GM23248 (cell line): ENCODE results near the gene NUBP1. TPM values are rescaled to one million over a fixed set of nuclear protein-coding genes. Genes with fewer than 3 reads are reported as not detected.
A peak's percentile ranks its signal among the peaks of the same experiment; 100 is the strongest.
"Not testable (repeated sequence)": the region's sequence is repeated elsewhere in the genome, so short reads cannot be mapped to it uniquely, and the experiment has no call there.

Experiments used
- DNase-seq: peaks from one replicate; pipeline ENCODE4 v3.0.0-alpha.2; 2015
- H2AFZ ChIP-seq: fragments of 200-600 bp; sonication (generic); 2 replicates; pipeline ENCODE4 v1.6.1; 2016; ENCODE audit warnings: antibody characterized with exemption
- H3F3A ChIP-seq: fragments of 200-600 bp; sonication (generic); 2 replicates; pipeline ENCODE4 v1.6.1; 2016; ENCODE audit warnings: mild to moderate bottlenecking, antibody characterized with exemption, mixed run types; ENCODE audit not compliant: insufficient read depth
- H3K27ac ChIP-seq: fragments of 200-600 bp; sonication (generic); 2 replicates; pipeline ENCODE4 v1.5.1; 2016; ENCODE audit warnings: mild to moderate bottlenecking
- H3K27me3 ChIP-seq: fragments of 200-600 bp; sonication (generic); replicated peaks from 2 replicates; pipeline ENCODE4 v1.6.1; 2016; ENCODE audit warnings: mild to moderate bottlenecking; ENCODE audit not compliant: insufficient read depth
- H3K36me3 ChIP-seq: fragments of 200-600 bp; sonication (generic); 2 replicates; pipeline ENCODE4 v1.6.1; 2016; ENCODE audit warnings: low read depth, mild to moderate bottlenecking
- H3K4me1 ChIP-seq: fragments of 200-600 bp; sonication (generic); 2 replicates; pipeline ENCODE4 v1.6.1; 2016; ENCODE audit warnings: mild to moderate bottlenecking; ENCODE audit not compliant: insufficient read depth
- H3K4me2 ChIP-seq: fragments of 200-600 bp; sonication (generic); one replicate; pipeline ENCODE4 v1.6.1; 2016; ENCODE audit warnings: mild to moderate bottlenecking; ENCODE audit not compliant: unreplicated experiment
- H3K4me3 ChIP-seq: fragments of 200-600 bp; sonication (generic); 2 replicates; pipeline ENCODE4 v1.5.1; 2016; ENCODE audit warnings: mild to moderate bottlenecking
- H3K79me2 ChIP-seq: fragments of 200-600 bp; sonication (generic); 2 replicates; pipeline ENCODE4 v1.6.1; 2016; ENCODE audit warnings: mild to moderate bottlenecking; ENCODE audit not compliant: insufficient read depth
- H3K9ac ChIP-seq: fragments of 200-600 bp; sonication (generic); 2 replicates; pipeline ENCODE4 v1.6.1; 2016; ENCODE audit warnings: mild to moderate bottlenecking
- H3K9me2 ChIP-seq: fragments of 200-600 bp; sonication (generic); 2 replicates; pipeline ENCODE4 v1.6.1; 2016; ENCODE audit warnings: mixed run types, mild to moderate bottlenecking, moderate library complexity; ENCODE audit not compliant: insufficient read depth
- H3K9me3 ChIP-seq: fragments of 200-600 bp; sonication (generic); one replicate; pipeline ENCODE4 v1.6.1; 2017; ENCODE audit warnings: low read depth
- H4K20me1 ChIP-seq: fragments of 200-600 bp; sonication (generic); 2 replicates; pipeline ENCODE4 v1.6.0; 2016; ENCODE audit not compliant: insufficient read depth
- EZH2 ChIP-seq: fragments of 200-600 bp; sonication (generic); IDR thresholded peaks from 2 replicates; pipeline ENCODE4 v1.6.1; 2018; ENCODE audit warnings: antibody characterized with exemption, mild to moderate bottlenecking; ENCODE audit not compliant: insufficient read depth, poor library complexity, severe bottlenecking
- EZH2phosphoT487 ChIP-seq: fragments of 200-600 bp; sonication (generic); IDR thresholded peaks from 2 replicates; pipeline ENCODE4 v1.6.1; 2018; ENCODE audit warnings: antibody characterized with exemption, moderate library complexity, mild to moderate bottlenecking, low read depth; ENCODE audit not compliant: insufficient read depth
- WGBS, 2 experiments: methylation state at CpG; one replicate each; pipeline ENCODE4 v1.1.6; 2015 to 2017; ENCODE audit warnings: low lambda C conversion rate in 2 of 2, low coverage in 1 of 2; ENCODE audit errors: missing lambda C conversion rate in 2 of 2; 5-methylcytosine and 5-hydroxymethylcytosine counted together
- in situ Hi-C: fragments of 300-500 bp; cut with MboI; formaldehyde crosslinking; loops from 2 replicates; pipeline ENCODE4 v1.15.0; 2020
- polyA plus RNA-seq: library from polyadenylated mRNA; unstranded; fragments of >200 nt; fragmentation: Nextera tagmentation; extraction: Ambion mirVana; gene quantifications from 2 replicates; pipeline ENCODE4 v1.2.1, GENCODE V29; 2016
- total RNA-seq: library from RNA; depleted of rRNA; stranded (reverse); fragments of >200 nt; shearing (Covaris generic); gene quantifications from 2 replicates; pipeline ENCODE4 v1.2.3, GENCODE V29; 2014

The NUBP1 gene
- total and polyA plus RNA-seq, 2 experiments from 2014 or later, result 19.1 to 22.3 TPM

DNA sequence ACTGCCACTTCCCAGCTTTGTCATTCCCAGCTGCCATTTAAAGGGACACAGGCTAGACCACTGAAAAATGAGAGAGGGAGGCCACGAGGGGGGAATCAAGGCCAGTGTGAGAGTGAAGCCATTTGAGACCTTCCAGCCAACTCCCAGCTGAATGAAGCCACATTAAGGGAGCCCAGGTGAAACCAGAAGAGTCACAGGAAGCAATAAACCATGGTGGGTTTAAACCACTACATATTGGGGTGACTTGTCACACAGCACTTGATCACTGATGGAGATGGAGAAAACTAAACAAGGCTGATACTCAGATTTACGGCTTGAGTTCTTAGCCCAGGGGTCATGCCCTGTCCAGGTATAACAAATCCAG, 2.8 kb upstream of the NUBP1 start:
- Histone ChIP-seq H3K4me3 (no peak overlapping the region), H3K4me1 (peaks cover 23% of the 10 kb centered on the region), H3K27ac (no peak overlapping the region), H2AFZ (no peak overlapping the region), H3K9me3 (no peaks in the 10 kb centered on the region), H3K79me2 (peaks cover 8% of the 10 kb centered on the region; the same call in 1 of the 2 replicates), H4K20me1 (no peaks in the 10 kb centered on the region), H3K36me3 (no peaks in the 10 kb centered on the region), H3K9me2 (no peaks in the 10 kb centered on the region), H3K27me3 (no peaks in the 10 kb centered on the region), H3F3A (peaks cover 8% of the 10 kb centered on the region), H3K9ac (no peak overlapping the region), H3K4me2 (no peak overlapping the region)
- 81 to 84% methylated on average over 2 of the region's 2 CpGs for WGBS, 2 experiments
- no peak for DNase-seq
- TF ChIP-seq EZH2phosphoT487 (no peak), EZH2 (no peak)
- in situ Hi-C loops, result loop anchor here (25.0 kb wide), 2 partner anchors 1604 to 1804 kb away; no protein-coding TSS in a partner anchor

GRCh38 chr16:10741249-10741648, 2.4 kb upstream of the NUBP1 start:
- not testable (repeated sequence) for H3K9ac ChIP-seq, H3K27ac ChIP-seq, H4K20me1 ChIP-seq, H2AFZ ChIP-seq, H3K9me3 ChIP-seq, H3K79me2 ChIP-seq, H3F3A ChIP-seq, H3K4me2 ChIP-seq, DNase-seq, H3K9me2 ChIP-seq, H3K36me3 ChIP-seq, H3K27me3 ChIP-seq, H3K4me3 ChIP-seq
- in situ Hi-C loops, result loop anchor here (25.0 kb wide), 2 partner anchors 1604 to 1804 kb away; no protein-coding TSS in a partner anchor
- H3K4me1 ChIP-seq, result peaks cover 23% of the 10 kb centered on the region
- 91 to 96% methylated on average over 10 of the region's 10 CpGs for WGBS, 2 experiments

- no peaks in the 10 kb centered on the region for H3K36me3 ChIP-seq
- no peaks in the 10 kb centered on the region for H4K20me1 ChIP-seq
- no peak overlapping the region for H3K4me3 ChIP-seq
- peaks cover 8% of the 10 kb centered on the region for H3F3A ChIP-seq
- H2AFZ ChIP-seq, result no peak overlapping the region; the same call in 1 of the 2 replicates
- H3K79me2 ChIP-seq, result peaks cover 8% of the 10 kb centered on the region; the same call in 1 of the 2 replicates
- H3K27me3 ChIP-seq, result no peaks in the 10 kb centered on the region
- H3K4me1 ChIP-seq, result peaks cover 23% of the 10 kb centered on the region
- in situ Hi-C loops, result loop anchor here (25.0 kb wide), 2 partner anchors 1605 to 1805 kb away; no protein-coding TSS in a partner anchor
- TF ChIP-seq EZH2 (no peak), EZH2phosphoT487 (no peak)
- DNase-seq, result no peak
- H3K9ac ChIP-seq, result no peak overlapping the region
- H3K27ac ChIP-seq, result no peak overlapping the region
- WGBS, 2 experiments, result 35 to 47% methylated on average over 4 of the region's 4 CpGs
- no peaks in the 10 kb centered on the region for H3K9me2 ChIP-seq
- no peaks in the 10 kb centered on the region for H3K9me3 ChIP-seq
- H3K4me2 ChIP-seq, result no peak overlapping the region
These were observed 1.8 kb upstream of the NUBP1 start for GRCh38 chr16:10741844-10742243.

DNA sequence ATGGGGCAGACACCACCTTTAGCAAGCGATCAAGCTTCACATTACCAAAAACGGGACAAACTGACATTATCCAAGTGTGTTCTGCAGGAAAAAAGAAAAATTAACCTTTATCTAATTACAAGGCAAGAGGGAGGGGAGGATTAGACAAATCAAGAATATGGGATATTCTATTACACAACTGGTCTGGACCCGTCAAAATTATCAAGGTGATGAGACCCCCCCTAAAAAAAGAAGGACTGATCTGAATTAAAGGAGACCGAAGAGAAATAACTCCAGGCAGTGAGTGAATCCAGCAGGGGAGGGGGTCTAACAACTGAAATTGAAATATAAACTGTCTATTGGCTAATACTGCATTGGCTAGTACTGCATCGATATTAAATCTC, 424 bp upstream of the NUBP1 start:
- Histone ChIP-seq H3K4me3 (peak overlapping the region; percentile 85), H3K27me3 (no peaks in the 10 kb centered on the region), H3K9ac (peak overlapping the region; percentile 96), H3F3A (peaks cover 8% of the 10 kb centered on the region), H3K4me2 (peak overlapping the region; percentile 76), H3K79me2 (peaks cover 8% of the 10 kb centered on the region; the same call in 1 of the 2 replicates), H3K9me2 (no peaks in the 10 kb centered on the region), H4K20me1 (no peaks in the 10 kb centered on the region), H3K27ac (peak overlapping the region; percentile 96), H3K36me3 (no peaks in the 10 kb centered on the region), H2AFZ (peak overlapping the region; percentile 83), H3K9me3 (no peaks in the 10 kb centered on the region), H3K4me1 (peaks cover 18% of the 10 kb centered on the region)
- TF ChIP-seq EZH2phosphoT487, result no peak
- no peak for TF ChIP-seq EZH2
- 21 to 22% methylated on average over 5 of the region's 5 CpGs for WGBS, 2 experiments
- in situ Hi-C loops, result loop anchor here (25.0 kb wide), 2 partner anchors 1606 to 1806 kb away; no protein-coding TSS in a partner anchor
- DNase-seq, result no peak
